Neural cell (in vitro differentiated cells): ENCODE measurements around the gene HEATR1. TPM values are rescaled to one million over a fixed set of nuclear protein-coding genes. Genes with fewer than 3 reads are reported as not detected.
"Not testable (repeated sequence)": the region's sequence is repeated elsewhere in the genome, so short reads cannot be mapped to it uniquely, and the experiment has no call there.

ENCODE experiments used
- H2AFZ ChIP-seq: fragments of 200-600, 300-800 bp; sonication (generic), shearing (Covaris generic); 2 replicates; pipeline ENCODE4 v1.6.0; 2014; ENCODE audit warnings: low read depth, mild to moderate bottlenecking, antibody characterized with exemption, low read length, moderate library complexity
- H3F3A ChIP-seq: fragments of 200-600 bp; shearing (Covaris generic); 2 replicates; pipeline ENCODE4 v1.6.1; 2016; ENCODE audit warnings: mild to moderate bottlenecking, moderate library complexity, mixed read lengths, antibody characterized with exemption, low read length; ENCODE audit not compliant: insufficient read depth, poor library complexity, severe bottlenecking
- H3K27ac ChIP-seq: fragments of 200-600, 300-800 bp; sonication (generic), shearing (Covaris generic); 2 replicates; pipeline ENCODE4 v1.5.1; 2014; ENCODE audit warnings: mild to moderate bottlenecking, low read length, moderate library complexity
- H3K27me3 ChIP-seq: fragments of 300-800, 200-600 bp; sonication (generic), shearing (Covaris generic); 2 replicates; pipeline ENCODE4 v1.6.0; 2014; ENCODE audit warnings: mild to moderate bottlenecking, low read depth, low read length, moderate library complexity; ENCODE audit not compliant: insufficient read depth
- H3K36me3 ChIP-seq: fragments of 300-800, 200-600 bp; sonication (generic), shearing (Covaris generic); 2 replicates; pipeline ENCODE4 v1.5.1; 2014; ENCODE audit warnings: mild to moderate bottlenecking, antibody characterized with exemption, low read length, moderate library complexity; ENCODE audit not compliant: insufficient read depth
- H3K4me2 ChIP-seq: fragments of 300-800, 200-600 bp; sonication (generic), shearing (Covaris generic); 2 replicates; pipeline ENCODE4 v1.6.0; 2014; ENCODE audit warnings: mild to moderate bottlenecking, low read length
- H3K4me3 ChIP-seq: fragments of 300-800, 200-600 bp; sonication (generic), shearing (Covaris generic); 2 replicates; pipeline ENCODE4 v1.5.1; 2014; ENCODE audit warnings: mild to moderate bottlenecking, low read length, moderate library complexity
- H3K79me2 ChIP-seq: fragments of 200-600 bp; shearing (Covaris generic); replicated peaks from 2 replicates; pipeline ENCODE4 v1.6.0; 2014; ENCODE audit warnings: mild to moderate bottlenecking, low read length, moderate library complexity; ENCODE audit not compliant: insufficient read depth
- H3K9ac ChIP-seq: fragments of 300-800, 200-600 bp; sonication (generic), shearing (Covaris generic); 2 replicates; pipeline ENCODE4 v1.6.1; 2016; ENCODE audit warnings: mild to moderate bottlenecking, low read length, mixed read lengths
- H3K9me2 ChIP-seq: fragments of 200-600 bp; shearing (Covaris generic); 2 replicates; pipeline ENCODE4 v1.6.1; 2016; ENCODE audit warnings: mild to moderate bottlenecking, low read length, mixed read lengths; ENCODE audit not compliant: insufficient read depth
- H3K9me3 ChIP-seq: fragments of 200-600, 300-800 bp; sonication (generic), shearing (Covaris generic); 2 replicates; pipeline ENCODE4 v1.6.1; 2016; ENCODE audit warnings: mild to moderate bottlenecking, mixed run types, low read length, moderate library complexity, mixed read lengths
- H4K20me1 ChIP-seq: fragments of 200-600 bp; shearing (Covaris generic); 2 replicates; pipeline ENCODE4 v1.6.1; 2016; ENCODE audit warnings: mild to moderate bottlenecking, mixed run types; ENCODE audit not compliant: insufficient read depth
- CTCF ChIP-seq: fragments of 450-650 bp; IDR thresholded peaks from 2 replicates; pipeline ENCODE4 v1.5.1; 2014; ENCODE audit warnings: antibody characterized with exemption, mild to moderate bottlenecking, moderate library complexity; ENCODE audit not compliant: poor library complexity, severe bottlenecking
- EP300 ChIP-seq: fragments of 450-650 bp; conservative IDR thresholded peaks from 2 replicates; pipeline ENCODE4 v1.6.1; 2014; ENCODE audit warnings: antibody characterized with exemption, mild to moderate bottlenecking, moderate library complexity; ENCODE audit not compliant: poor library complexity, severe bottlenecking
- EZH2 ChIP-seq: fragments of 200-600, 300-800 bp; shearing (Covaris generic), sonication (generic); IDR thresholded peaks from 2 replicates; pipeline ENCODE4 v1.6.1; 2014; ENCODE audit warnings: antibody characterized with exemption, low read length, borderline replicate concordance, mild to moderate bottlenecking; ENCODE audit not compliant: insufficient read depth, poor library complexity, severe bottlenecking
- MXI1 ChIP-seq: fragments of 450-650 bp; conservative IDR thresholded peaks from 2 replicates; pipeline ENCODE4 v1.6.1; 2014; ENCODE audit warnings: antibody characterized with exemption, mild to moderate bottlenecking; ENCODE audit not compliant: poor library complexity, severe bottlenecking
- POLR2AphosphoS5 ChIP-seq: IDR thresholded peaks from 2 replicates; pipeline ENCODE4 v1.6.1; 2012
- RAD21 ChIP-seq: fragments of 450-650 bp; conservative IDR thresholded peaks from 2 replicates; pipeline ENCODE4 v1.6.1; 2014; ENCODE audit warnings: antibody characterized with exemption, mild to moderate bottlenecking, moderate library complexity
- REST ChIP-seq: IDR thresholded peaks from 2 replicates; pipeline ENCODE4 v1.6.1; 2012; ENCODE audit warnings: borderline replicate concordance
- SMC3 ChIP-seq: fragments of 450-650 bp; conservative IDR thresholded peaks from 2 replicates; pipeline ENCODE4 v1.6.1; 2014; ENCODE audit warnings: antibody characterized with exemption, mild to moderate bottlenecking, moderate library complexity; ENCODE audit not compliant: poor library complexity
- TAF1 ChIP-seq: IDR thresholded peaks from 2 replicates; pipeline ENCODE4 v1.6.1; 2012; ENCODE audit warnings: low read depth
- polyA plus RNA-seq: library from polyadenylated mRNA; depleted of rRNA; stranded (reverse); fragments of >200 nt; gene quantifications from 2 replicates; pipeline ENCODE4 v1.2.3, GENCODE V29; 2014

HEATR1 gene
- polyA plus RNA-seq, 1 donor from 2014 or later: 5.9 TPM

- Histone ChIP-seq H3K27ac (no peak overlapping the region), H3K4me2 (no peak overlapping the region)
- TF ChIP-seq RAD21: no peak
- no peak for TF ChIP-seq EP300
- no peak for TF ChIP-seq TAF1
- TF ChIP-seq EZH2: no peak
- no peak for TF ChIP-seq REST
- no peak for TF ChIP-seq POLR2AphosphoS5
- no peak for TF ChIP-seq MXI1
- no peak for TF ChIP-seq SMC3
- TF ChIP-seq CTCF: no peak
These were observed 97.2 kb downstream of the HEATR1 start for GRCh38 chr1:236507022-236507700.

GRCh38 chr1:236504338-236504737 is 100.0 kb downstream of the HEATR1 start:
- H3K36me3 ChIP-seq, H3K27ac ChIP-seq, H3K27me3 ChIP-seq, H3K9ac ChIP-seq, H2AFZ ChIP-seq, H4K20me1 ChIP-seq, H3K9me2 ChIP-seq, H3K79me2 ChIP-seq, H3K4me2 ChIP-seq, H3F3A ChIP-seq, H3K9me3 ChIP-seq, H3K4me3 ChIP-seq: not testable (repeated sequence)

More at GRCh38 chr1:236507022-236507700, 97.2 kb downstream of the HEATR1 start:
- Histone ChIP-seq H3K27me3 (no peaks in the 10 kb centered on the region), H3K9ac (no peak overlapping the region), H3K36me3 (no peaks in the 10 kb centered on the region), H3K9me3 (no peaks in the 10 kb centered on the region), H3K4me3 (no peak overlapping the region), H4K20me1 (no peaks in the 10 kb centered on the region), H3F3A (no peaks in the 10 kb centered on the region), H2AFZ (no peak overlapping the region), H3K79me2 (no peaks in the 10 kb centered on the region), H3K9me2 (no peaks in the 10 kb centered on the region)
